Vagina (tissue), 2 donors: Measurements from ENCODE around the gene RNH1. TPM values are rescaled to one million over a fixed set of nuclear protein-coding genes. Genes with fewer than 3 reads are reported as not detected.

Experiments
- DNase-seq, 2 donors: peaks; one replicate each; pipeline ENCODE4 v3.0.0-alpha.2; 2017; ENCODE audit errors: extremely low spot score in 2 of 2
- H3K27ac ChIP-seq: fragments of 200-600 bp; sonication (generic); one replicate; pipeline ENCODE4 v1.5.1; 2019
- H3K27me3 ChIP-seq: fragments of 200-600 bp; sonication (generic); one replicate; pipeline ENCODE4 v1.5.1; 2019
- H3K36me3 ChIP-seq, 2 donors: fragments of 200-600 bp; sonication (generic); one replicate each; pipeline ENCODE4 v1.5.1; 2017 to 2019
- H3K4me1 ChIP-seq: fragments of 200-600 bp; sonication (generic); one replicate; pipeline ENCODE4 v1.5.1; 2019
- H3K4me3 ChIP-seq, 2 donors: fragments of 200-600 bp; sonication (generic); 1 replicate in 1 of 2; 2 replicates in 1 of 2; pipeline ENCODE4 v1.5.1; 2016 to 2019
- H3K9me3 ChIP-seq: fragments of 200-600 bp; sonication (generic); one replicate; pipeline ENCODE4 v1.5.1; 2019
- CTCF ChIP-seq, 3 experiments: fragments of 450-650 bp in 2 of 3; fragments of 200-600 bp in 1 of 3; sonication (generic) in 1 of 3; IDR thresholded peaks; one replicate each; pipeline ENCODE4 v1.5.1; 2017 to 2019; ENCODE audit warnings: antibody characterized with exemption in 3 of 3, mild to moderate bottlenecking in 2 of 3, moderate library complexity in 2 of 3
- POLR2A ChIP-seq, 2 donors: fragments of 450-650 bp; IDR thresholded peaks; one replicate each; pipeline ENCODE4 v1.6.1; 2017; ENCODE audit warnings: antibody characterized with exemption in 2 of 2, mild to moderate bottlenecking in 2 of 2, moderate library complexity in 2 of 2
- POLR2AphosphoS5 ChIP-seq, 2 donors: sonication (generic); formaldehyde crosslinking; IDR thresholded peaks; one replicate each; pipeline ENCODE4 v1.9.0; 2017; ENCODE audit warnings: antibody characterized with exemption in 2 of 2, mild to moderate bottlenecking in 2 of 2, low read depth in 1 of 2; ENCODE audit not compliant: insufficient read depth in 1 of 2
- intact Hi-C: fragments of 100-400 bp; cut with DNase I; formaldehyde crosslinking; loops from one replicate; pipeline ENCODE4 v1.15.1; 2023
- total RNA-seq: library from RNA; depleted of rRNA; stranded (reverse); fragments of >200 nt; gene quantifications from one replicate; pipeline ENCODE4 v1.2.3, GENCODE V29; 2016

The RNH1 gene
- total RNA-seq, 1 donor from 2014 or later, result 252 TPM

- Histone ChIP-seq H3K27ac (no peak overlapping the region), H3K36me3 (peaks cover 0 to 10% of the 10 kb centered on the region in 2 donors), H3K9me3 (no peaks in the 10 kb centered on the region), H3K4me1 (peaks cover 42% of the 10 kb centered on the region), H3K27me3 (no peaks in the 10 kb centered on the region), H3K4me3 (peak overlapping the region; percentile 61 to 91)
- TF ChIP-seq POLR2AphosphoS5 (IDR thresholded peaks at IDR 0.05; ENCODE audit: insufficient read depth in 1 of 2, low read depth in 1 of 2), result no peak
- TF ChIP-seq POLR2A (IDR thresholded peaks at IDR 0.05), result no peak
- TF ChIP-seq CTCF (IDR thresholded peaks at IDR 0.05), result no peak
- no peak for DNase-seq
- intact Hi-C loops, result no loop called here
Observed at GRCh38 chr11:537622-538430, 30.8 kb upstream of the RNH1 start.

- peak within 1 kb of the TSS; percentile 80 for H3K27ac ChIP-seq
- H3K36me3 ChIP-seq, result peaks cover 0 to 18% of the 10 kb centered on the region in 2 donors
- TF ChIP-seq POLR2AphosphoS5 (IDR thresholded peaks at IDR 0.05; ENCODE audit: insufficient read depth in 1 of 2, low read depth in 1 of 2), result peak in 1 of 2 donors; percentile 49
- TF ChIP-seq CTCF (IDR thresholded peaks at IDR 0.05), result no peak
- DNase-seq, result no peak
- no peaks in the 10 kb centered on the region for H3K27me3 ChIP-seq
- H3K4me1 ChIP-seq, result peaks cover 49% of the 10 kb centered on the region
- intact Hi-C loops, result no loop called here
- H3K9me3 ChIP-seq, result no peaks in the 10 kb centered on the region
- H3K4me3 ChIP-seq, result peak within 1 kb of the TSS; percentile 61 to 91
Observed at GRCh38 chr11:536841-537621, 30.0 kb upstream of the RNH1 start, which contains the start of gene LRRC56. Gene LRRC56 (plus strand): TSS chr11:537527. CDS start chr11:540685, 3,158 bp downstream.

- H3K27ac ChIP-seq, result peak within 1 kb of the TSS; percentile 90
Observed at GRCh38 chr11:535519-536454, 28.7 kb upstream of the RNH1 start, which contains the start of gene HRAS. Gene HRAS (minus strand): TSS chr11:535576.

GRCh38 chr11:535210-535518 is 28.1 kb upstream of the RNH1 start:
- intact Hi-C loops, result no loop called here
- TF ChIP-seq POLR2A (IDR thresholded peaks at IDR 0.05) (no peak), POLR2AphosphoS5 (IDR thresholded peaks at IDR 0.05; ENCODE audit: insufficient read depth in 1 of 2, low read depth in 1 of 2) (no peak), CTCF (IDR thresholded peaks at IDR 0.05) (no peak)
- H3K27me3 ChIP-seq, result no peaks in the 10 kb centered on the region
- peaks cover 0 to 29% of the 10 kb centered on the region in 2 donors for H3K36me3 ChIP-seq
- no peaks in the 10 kb centered on the region for H3K9me3 ChIP-seq
- peak overlapping the region; percentile 90 for H3K27ac ChIP-seq
- peak overlapping the region; percentile 61 to 91 for H3K4me3 ChIP-seq
- no peak for DNase-seq
- H3K4me1 ChIP-seq, result peaks cover 49% of the 10 kb centered on the region

More at GRCh38 chr11:535519-536454, 28.7 kb upstream of the RNH1 start, which contains the start of gene HRAS:
- Histone ChIP-seq H3K27me3 (no peaks in the 10 kb centered on the region), H3K36me3 (peaks cover 0 to 29% of the 10 kb centered on the region in 2 donors), H3K9me3 (no peaks in the 10 kb centered on the region), H3K4me3 (peak within 1 kb of the TSS; percentile 61 to 91), H3K4me1 (peaks cover 49% of the 10 kb centered on the region)
- TF ChIP-seq POLR2AphosphoS5 (IDR thresholded peaks at IDR 0.05; ENCODE audit: insufficient read depth in 1 of 2, low read depth in 1 of 2) (peak; percentile 33 to 73), CTCF (IDR thresholded peaks at IDR 0.05) (no peak), POLR2A (IDR thresholded peaks at IDR 0.05) (peak in 1 of 2 donors; percentile 22)
- no peak for DNase-seq
- intact Hi-C loops, result no loop called here
